GM12891 (cell line): ENCODE measurements around the gene PPIL4.

ENCODE experiments used
- PAX5 ChIP-seq: IDR thresholded peaks from 2 replicates; pipeline ENCODE4 v1.6.1; 2011; ENCODE audit warnings: low read length, moderate library complexity, mild to moderate bottlenecking; ENCODE audit not compliant: insufficient read depth, severe bottlenecking
- POLR2A ChIP-seq: IDR thresholded peaks from 2 replicates; pipeline ENCODE4 v1.6.1; 2011; ENCODE audit warnings: low read depth, low read length, control low read depth

DNA sequence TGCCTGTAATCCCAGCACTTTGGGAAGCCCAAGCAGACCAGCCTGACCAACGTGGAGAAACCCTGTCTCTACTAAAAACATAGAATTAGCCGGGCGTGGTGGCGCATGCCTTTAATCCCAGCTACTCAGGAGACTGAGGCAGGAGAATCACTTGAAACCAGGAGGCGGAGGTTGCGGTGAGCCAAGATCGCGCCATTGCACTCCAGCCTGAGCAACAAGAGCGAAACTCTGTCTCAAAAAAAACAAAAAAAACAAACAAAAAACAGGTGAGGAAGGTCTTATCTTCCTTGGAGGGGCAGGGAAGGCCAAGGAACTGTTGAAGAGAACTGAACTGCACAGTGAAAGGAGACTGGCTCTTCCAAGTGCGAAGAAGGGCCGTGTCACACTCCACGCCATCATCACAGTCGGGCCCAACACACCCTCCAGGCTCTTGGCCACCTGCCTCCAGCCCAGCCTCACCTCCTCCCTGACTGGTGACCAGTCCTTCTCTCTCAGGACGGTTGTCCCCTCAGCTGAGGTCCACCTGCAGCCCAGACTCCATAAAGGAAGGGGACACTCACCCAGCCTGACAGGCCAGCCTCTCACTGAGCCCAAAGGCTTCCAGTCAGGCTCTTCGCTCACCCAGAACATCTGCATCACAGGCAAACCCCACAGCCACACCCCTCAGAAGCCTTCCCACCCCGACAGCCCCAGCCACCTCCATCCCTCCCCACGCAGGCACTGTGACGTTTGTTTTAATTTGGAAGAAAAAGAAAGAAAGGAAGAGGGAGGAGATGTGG, 65.2 kb downstream of the PPIL4 start:
- TF ChIP-seq PAX5 (no peak), POLR2A (no peak; the same call in 1 of the 2 replicates)
